VCaP (cell line): ENCODE measurements around the gene NPPB.

Experiments used
- H3K27ac ChIP-seq: fragments of 450-650 bp; 2 replicates; pipeline ENCODE4 v1.5.1; 2017
- TF ChIP-seq, protein P1 (sequence below): fragments of 450-650 bp; conservative IDR thresholded peaks from 2 replicates; pipeline ENCODE4 v1.5.1; 2017; ENCODE audit warnings: mild to moderate bottlenecking, moderate library complexity

NPPB gene

DNA sequence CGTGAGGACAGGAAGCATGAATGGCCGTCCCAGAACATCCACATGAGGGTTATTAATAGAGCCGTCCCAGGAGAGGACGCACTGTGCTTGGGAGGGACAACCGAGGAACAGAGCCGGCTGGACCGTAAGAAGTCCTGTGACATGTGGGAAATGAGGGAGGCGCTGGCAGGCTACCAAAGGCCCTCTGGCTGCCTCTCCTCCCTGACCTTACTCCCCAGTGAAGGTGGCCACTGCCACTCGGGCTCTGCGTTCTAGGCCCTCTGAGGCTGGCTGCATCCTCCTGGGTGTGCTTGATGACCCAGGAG, 15.5 kb upstream of the NPPB start:
- TF ChIP-seq, protein P1, sequence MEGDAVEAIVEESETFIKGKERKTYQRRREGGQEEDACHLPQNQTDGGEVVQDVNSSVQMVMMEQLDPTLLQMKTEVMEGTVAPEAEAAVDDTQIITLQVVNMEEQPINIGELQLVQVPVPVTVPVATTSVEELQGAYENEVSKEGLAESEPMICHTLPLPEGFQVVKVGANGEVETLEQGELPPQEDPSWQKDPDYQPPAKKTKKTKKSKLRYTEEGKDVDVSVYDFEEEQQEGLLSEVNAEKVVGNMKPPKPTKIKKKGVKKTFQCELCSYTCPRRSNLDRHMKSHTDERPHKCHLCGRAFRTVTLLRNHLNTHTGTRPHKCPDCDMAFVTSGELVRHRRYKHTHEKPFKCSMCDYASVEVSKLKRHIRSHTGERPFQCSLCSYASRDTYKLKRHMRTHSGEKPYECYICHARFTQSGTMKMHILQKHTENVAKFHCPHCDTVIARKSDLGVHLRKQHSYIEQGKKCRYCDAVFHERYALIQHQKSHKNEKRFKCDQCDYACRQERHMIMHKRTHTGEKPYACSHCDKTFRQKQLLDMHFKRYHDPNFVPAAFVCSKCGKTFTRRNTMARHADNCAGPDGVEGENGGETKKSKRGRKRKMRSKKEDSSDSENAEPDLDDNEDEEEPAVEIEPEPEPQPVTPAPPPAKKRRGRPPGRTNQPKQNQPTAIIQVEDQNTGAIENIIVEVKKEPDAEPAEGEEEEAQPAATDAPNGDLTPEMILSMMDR = no peak
- H3K27ac ChIP-seq = no peak overlapping the region

GRCh38 chr1:11873395-11874257, 14.9 kb upstream of the NPPB start:
- no peak overlapping the region for H3K27ac ChIP-seq
- TF ChIP-seq, protein P1 = no peak

GRCh38 chr1:11872545-11872944, 13.8 kb upstream of the NPPB start:
- TF ChIP-seq, protein P1 = no peak
- no peak overlapping the region for H3K27ac ChIP-seq

DNA sequence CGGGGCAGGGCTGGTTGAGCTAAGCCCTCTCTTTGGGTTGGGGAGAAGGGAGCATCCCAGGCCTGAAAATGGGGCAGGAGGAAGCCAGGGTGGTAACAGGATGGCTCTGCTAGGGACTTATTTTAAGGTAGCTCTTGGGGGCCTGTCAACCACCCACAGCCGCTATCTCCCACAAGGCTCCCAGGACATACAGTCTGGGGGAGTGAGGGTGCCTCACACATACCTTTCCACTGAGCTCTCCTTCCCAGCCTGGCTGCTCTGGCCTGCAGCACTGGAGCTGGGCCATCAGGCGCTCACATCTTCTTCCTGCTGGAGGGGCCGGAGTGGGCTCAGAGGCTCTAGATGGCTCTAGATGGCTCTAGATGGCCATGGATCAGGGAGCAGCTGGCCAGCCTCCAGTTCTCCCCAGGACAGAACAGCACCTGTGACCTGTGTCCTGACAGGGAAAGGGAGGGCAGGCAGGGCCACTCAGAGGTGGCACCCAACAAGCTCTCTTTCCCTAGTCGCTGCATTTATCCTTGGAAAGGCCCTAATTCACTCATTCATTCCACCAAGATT, 11.0 kb upstream of the NPPB start:
- TF ChIP-seq, protein P1 = no peak
- no peak overlapping the region for H3K27ac ChIP-seq

- TF ChIP-seq, protein P1 = no peak
- no peak overlapping the region for H3K27ac ChIP-seq
Observed at GRCh38 chr1:11869104-11869503, 10.4 kb upstream of the NPPB start.

GRCh38 chr1:11868331-11868980, 9.7 kb upstream of the NPPB start:
- TF ChIP-seq, protein P1 = no peak

DNA sequence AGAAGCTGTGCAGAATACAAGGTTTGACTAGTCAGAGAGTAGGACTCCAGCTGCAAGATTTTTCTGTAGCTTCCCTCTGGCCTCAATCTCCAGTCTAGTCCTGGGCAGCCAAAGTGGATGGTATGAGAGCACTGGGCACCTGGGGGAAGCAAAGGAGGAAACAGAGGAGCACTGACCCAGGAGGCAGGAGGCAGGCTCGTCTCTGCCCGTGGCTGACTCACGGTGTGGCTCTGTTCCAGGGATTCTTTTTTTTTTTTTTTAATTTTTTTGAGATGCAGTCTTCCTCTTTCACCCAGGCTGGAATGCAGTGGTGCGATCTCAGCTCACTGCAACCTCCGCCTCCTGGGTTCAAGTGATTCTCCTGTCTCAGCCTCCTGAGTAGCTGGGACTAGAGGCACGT, 4.1 kb upstream of the NPPB start:
- H3K27ac ChIP-seq = no peak overlapping the region
- TF ChIP-seq, protein P1 = no peak

More at GRCh38 chr1:11868331-11868980, 9.7 kb upstream of the NPPB start:
- H3K27ac ChIP-seq = no peak overlapping the region
